HG02678 (cell line): ENCODE results near the gene CDCA4.
A peak's percentile ranks its signal among the peaks of the same experiment; 100 is the strongest.

Source experiments
- ATAC-seq: cut with Tn5 transposase; IDR thresholded peaks from one replicate; pipeline ENCODE4 v1.9.1; 2021; ENCODE audit warnings: mild to moderate bottlenecking, moderate library complexity; ENCODE audit not compliant: unreplicated experiment

CDCA4 gene

GRCh38 chr14:104993306-104993705 is 27.6 kb downstream of the CDCA4 start:
- ATAC-seq = no peak

DNA sequence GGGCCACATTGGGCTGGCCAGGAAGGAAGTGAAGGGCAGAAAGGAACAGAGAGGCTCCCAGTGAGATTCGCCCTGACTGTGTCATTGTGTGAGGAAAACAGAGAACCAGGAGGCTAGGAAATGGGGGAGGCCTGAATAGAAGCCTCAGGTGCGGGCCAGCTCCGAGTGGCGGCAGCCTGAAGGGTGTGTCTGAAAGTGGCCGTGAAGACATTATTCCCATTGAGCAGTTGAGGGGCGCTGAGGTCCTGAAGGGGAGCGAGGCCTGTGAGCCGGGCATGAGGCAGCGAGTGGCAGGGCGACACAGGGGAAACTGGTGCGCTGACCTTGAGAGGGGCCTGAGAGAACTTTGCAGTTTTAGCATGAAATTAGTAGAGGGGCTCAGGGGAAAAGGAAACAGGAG is 28.4 kb downstream of the CDCA4 start:
- ATAC-seq = no peak

GRCh38 chr14:104991896-104992230 is 29.0 kb downstream of the CDCA4 start:
- ATAC-seq = no peak

DNA sequence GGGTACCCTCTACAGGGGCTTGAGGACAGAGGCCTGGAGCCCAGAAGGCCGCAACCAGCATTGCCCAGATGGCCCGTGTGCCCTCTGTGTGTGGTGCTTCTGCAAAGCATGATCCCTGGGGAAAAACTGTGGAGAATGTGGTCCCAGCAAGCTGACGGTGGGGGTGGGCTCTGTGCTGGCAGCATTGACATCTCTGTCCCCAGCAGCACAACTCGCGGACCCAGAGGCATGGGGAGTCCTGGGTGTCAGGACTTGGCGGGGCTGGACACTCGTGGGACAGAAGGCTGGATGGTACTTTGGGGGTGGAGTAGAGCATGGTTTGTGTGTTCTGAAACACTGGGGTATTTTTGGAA is 31.0 kb downstream of the CDCA4 start:
- ATAC-seq = no peak

- ATAC-seq = no peak
These were observed 31.5 kb downstream of the CDCA4 start for GRCh38 chr14:104989236-104989950.

GRCh38 chr14:104986487-104987164 is 34.3 kb downstream of the CDCA4 start:
- no peak for ATAC-seq

GRCh38 chr14:104985675-104986486 is 35.0 kb downstream of the CDCA4 start, which contains the start of gene CLBA1:
Gene CLBA1, plus strand, starts transcription at chr14:104985788. Its CDS starts 644 bp downstream, at chr14:104986432.
- ATAC-seq = peak; percentile 96

DNA sequence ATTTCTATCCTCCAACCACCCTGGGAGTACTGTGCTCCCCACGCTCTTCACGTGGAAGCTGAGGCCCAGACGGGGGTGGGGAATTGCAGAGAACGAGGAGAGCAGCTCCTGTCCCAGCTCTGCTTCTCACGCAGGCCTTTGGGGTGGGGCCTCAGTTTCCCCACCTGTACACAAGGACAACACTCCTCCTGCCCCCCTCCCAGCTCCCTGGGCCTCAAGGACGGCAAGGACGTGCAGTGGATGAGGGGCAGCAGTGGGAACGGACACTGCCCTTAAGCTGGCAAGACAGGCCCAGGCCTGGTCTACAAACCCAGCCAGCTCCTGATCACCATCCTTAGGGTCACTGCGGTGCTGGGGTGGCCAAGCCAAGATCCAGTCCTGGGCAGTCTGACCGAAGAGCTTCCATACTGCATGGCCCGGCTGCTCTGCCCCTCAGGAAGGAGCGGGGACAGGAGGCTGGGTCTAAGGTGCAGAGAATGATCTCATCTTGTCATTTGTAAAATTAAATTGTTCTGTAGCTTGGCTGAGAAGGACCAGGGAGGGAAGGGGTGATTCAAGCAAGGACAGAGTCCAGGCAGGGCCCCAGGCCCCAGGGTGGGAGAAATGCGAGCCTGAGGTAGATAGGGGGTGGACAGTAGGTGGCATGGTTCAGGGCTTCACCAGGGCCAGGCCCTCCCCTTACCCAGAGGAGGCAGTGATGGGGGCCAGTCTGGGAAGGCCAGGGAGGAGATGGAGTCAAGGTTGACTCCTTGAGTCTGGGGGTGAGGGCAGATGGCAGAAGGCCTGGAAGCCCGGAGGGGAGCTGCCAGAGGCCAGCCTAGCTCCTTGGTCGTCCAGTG is 36.6 kb downstream of the CDCA4 start:
- no peak for ATAC-seq

- ATAC-seq = no peak
These were observed 37.6 kb downstream of the CDCA4 start for GRCh38 chr14:104983231-104983721.

DNA sequence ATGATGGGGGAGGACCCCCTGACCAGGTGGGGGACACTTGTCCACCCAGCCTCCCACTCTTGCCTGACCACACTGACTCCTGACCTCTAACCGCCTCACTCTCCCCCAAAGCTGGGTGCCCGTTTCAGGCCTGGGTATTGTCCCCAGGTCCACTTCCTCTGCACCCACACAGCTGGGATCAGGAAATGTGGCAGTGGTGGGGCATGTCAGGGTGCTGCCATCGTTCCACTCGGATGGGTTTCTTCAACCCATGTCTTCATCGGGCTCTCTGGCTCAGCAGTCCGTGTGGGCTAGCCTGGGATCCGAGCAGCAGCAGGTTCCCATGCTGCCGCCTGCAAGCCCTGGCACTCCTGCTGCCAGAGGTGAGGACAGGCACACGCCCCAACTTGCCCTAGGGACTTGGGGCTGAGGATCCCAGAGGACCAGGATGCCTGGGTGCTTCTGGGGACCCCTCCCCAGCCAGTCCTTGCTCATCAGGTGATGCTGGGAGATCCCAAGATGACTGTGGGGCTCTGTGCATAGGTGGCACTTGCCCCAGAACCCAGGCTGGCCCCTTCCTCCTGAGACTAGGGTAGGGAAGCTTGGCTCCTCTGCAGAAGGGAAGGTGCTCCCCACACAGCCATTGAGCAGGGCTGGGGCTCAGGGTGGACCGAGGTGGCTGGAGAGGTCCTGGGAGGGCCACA is 38.2 kb downstream of the CDCA4 start:
- ATAC-seq = no peak

DNA sequence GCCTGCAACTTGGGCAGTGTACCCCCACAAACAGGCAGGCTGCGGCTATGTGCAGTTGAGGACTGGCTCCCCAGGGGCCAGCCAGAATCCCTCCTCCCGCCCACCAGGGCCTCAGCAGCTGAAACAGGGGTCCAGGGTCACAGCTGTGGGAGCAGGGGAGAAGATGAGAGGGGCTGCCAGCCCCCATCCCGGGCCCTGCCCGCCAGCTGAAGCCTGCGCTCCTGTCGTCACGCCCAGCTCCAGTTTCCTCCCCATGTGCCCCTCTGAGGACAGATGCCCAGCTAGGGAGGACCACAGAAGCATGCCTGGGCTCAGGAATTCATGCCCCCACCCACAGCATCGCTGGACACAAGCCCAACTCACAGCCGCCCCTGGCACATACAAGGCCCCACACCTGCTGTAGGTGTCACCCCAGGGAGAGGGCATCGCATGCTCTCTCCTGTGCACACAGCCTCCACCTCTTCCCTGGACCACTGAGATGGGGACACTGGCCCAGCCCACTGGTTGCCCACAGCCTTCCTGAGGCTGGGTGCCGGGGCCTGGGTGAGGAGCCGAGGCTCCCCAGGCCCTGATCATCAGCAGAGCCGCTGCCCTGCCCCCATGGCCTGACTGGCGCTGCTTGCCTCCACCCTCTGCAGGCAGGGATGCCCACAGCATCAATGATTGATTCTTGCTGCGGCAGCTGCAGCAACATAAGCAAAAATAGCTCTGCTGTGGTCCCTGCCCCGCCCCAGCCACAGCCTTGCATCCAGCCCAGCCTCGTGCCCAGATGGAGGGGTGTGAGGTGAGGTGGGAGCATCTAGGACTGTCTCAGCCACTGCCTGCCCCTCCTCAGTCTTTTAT is 39.0 kb downstream of the CDCA4 start:
- no peak for ATAC-seq

- ATAC-seq = no peak
These were observed 40.0 kb downstream of the CDCA4 start for GRCh38 chr14:104980611-104981531.

GRCh38 chr14:104979758-104980610 is 40.9 kb downstream of the CDCA4 start:
- no peak for ATAC-seq

GRCh38 chr14:104978746-104979691 is 41.9 kb downstream of the CDCA4 start:
- no peak for ATAC-seq

DNA sequence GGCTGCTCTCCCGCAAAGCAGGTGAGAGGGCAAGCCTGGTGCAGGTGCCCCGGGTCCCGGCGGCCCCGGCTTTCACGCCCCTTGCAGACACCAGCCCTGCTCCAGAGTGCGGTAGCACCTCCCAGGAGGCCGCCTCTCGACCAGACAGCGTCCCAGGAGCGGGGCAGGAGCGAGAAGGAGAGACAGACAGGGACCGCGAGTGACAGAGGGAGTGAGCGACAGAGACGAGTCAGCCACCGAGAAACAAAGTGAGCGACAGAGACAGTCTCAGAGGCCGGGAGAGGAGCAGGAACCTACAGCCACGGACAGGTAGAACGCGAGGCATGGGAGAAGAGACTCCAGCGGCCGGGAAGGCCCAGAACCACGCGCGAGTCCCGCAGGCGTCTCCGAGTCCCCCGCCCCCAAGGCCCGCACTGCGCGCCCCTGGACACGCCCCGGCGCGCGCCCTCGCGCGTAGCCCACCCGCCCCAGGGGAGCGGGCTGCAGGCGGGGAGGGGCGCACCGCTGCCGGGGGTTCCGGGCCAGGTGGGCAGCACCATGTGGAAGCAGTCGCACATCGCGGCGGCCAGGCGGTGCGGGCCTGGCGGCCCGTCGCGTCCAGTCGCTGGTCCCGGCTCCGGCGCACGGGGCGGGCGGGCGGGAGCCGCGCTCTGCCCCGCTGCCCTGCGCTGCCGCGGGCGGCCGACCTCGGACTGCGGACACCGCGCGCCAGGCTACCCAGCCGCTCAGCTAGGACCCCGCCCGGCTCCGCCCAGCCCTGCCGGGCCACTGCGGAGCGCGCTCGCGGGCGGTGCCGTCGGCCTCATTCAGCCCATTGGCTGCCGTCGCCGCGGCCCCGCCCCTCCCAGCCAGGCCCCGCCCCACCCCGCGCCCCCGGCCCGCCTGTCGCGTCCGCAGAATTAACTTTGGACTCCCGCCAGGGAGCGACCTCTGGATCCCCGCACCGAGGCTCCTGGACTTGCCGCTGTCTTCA is 42.9 kb downstream of the CDCA4 start, which contains the start of gene AHNAK2:
Gene AHNAK2, minus strand, starts transcription at position 694 of the 973 bp plus-strand sequence. Its CDS starts 137 bp downstream, at position 557.
- ATAC-seq = no peak
